GM21360 (cell line): ENCODE data around the gene ERLEC1.
"Not testable (repeated sequence)": the region's sequence is repeated elsewhere in the genome, so short reads cannot be mapped to it uniquely, and the experiment has no call there.

Source experiments
- ATAC-seq: cut with Tn5 transposase; IDR thresholded peaks from one replicate; pipeline ENCODE4 v1.9.1; 2021; ENCODE audit warnings: mild to moderate bottlenecking, moderate library complexity; ENCODE audit not compliant: unreplicated experiment

Gene ERLEC1, protein sequence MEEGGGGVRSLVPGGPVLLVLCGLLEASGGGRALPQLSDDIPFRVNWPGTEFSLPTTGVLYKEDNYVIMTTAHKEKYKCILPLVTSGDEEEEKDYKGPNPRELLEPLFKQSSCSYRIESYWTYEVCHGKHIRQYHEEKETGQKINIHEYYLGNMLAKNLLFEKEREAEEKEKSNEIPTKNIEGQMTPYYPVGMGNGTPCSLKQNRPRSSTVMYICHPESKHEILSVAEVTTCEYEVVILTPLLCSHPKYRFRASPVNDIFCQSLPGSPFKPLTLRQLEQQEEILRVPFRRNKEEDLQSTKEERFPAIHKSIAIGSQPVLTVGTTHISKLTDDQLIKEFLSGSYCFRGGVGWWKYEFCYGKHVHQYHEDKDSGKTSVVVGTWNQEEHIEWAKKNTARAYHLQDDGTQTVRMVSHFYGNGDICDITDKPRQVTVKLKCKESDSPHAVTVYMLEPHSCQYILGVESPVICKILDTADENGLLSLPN

DNA sequence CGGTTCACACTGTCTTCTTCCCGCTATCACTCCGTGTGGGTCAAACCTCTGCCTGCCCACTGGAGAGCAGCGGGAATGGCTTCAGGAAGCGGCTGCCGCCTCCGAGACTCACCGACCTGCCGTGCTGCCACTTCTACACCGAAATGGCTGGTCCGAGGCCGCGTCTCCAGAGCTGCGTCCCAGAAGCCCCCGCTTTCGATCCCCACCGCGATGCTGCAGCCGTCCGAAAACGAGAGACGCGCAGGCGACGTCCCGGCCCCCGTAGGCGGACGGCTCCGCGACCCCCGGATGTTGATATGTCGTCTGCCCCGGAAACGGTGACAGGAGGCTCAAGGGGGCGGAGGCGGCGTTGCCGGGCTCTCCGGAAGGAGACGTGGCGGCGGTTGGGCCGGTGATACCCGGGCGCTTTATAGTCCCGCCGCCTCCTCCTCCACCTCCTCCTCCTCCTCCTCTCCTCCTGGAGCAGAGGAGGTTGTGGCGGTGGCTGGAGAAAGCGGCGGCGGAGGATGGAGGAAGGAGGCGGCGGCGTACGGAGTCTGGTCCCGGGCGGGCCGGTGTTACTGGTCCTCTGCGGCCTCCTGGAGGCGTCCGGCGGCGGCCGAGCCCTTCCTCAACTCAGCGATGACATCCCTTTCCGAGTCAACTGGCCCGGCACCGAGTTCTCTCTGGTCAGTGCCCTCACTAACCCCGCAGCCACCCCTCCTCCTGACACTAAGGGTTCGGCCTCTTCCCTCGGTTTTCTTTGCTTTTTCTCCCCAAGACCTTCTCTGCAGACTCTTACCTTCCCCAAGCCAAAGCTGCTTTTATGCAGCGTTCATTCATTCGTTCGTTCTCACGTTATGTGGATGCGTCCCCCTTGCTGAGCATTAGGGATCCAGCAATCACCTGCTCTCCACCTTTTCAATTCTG lies at the start of gene ERLEC1, which contains the start of gene ASB3:
Gene ERLEC1 (plus strand): TSS at position 340 of the 909 bp plus-strand sequence. CDS start 167 bp downstream, at position 507.
Gene ASB3 (minus strand): TSS at position 249 of the 909 bp plus-strand sequence. CDS start 21,381 bp downstream, outside the sequence.
- peak; percentile 96 for ATAC-seq

DNA sequence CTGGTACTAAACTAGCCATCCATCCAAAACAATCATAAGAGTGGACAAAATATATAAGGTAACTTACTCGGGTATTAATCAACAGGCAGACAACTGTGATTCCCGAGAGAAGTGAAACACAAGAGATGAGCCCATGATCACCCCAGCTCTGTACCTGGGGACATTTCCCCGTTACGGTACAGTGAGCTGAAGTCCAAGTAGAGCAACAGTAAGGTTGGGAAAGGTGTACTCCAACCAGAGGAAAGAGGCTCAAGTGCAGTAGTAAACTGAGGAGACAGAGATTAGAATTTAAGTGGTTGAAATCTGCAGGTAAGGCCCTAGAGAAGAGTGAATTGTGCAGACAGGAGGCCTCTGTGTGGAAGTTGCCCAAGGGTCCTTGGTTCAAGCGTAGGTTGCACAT lies 49.8 kb upstream of the ERLEC1 start:
- ATAC-seq: no peak

DNA sequence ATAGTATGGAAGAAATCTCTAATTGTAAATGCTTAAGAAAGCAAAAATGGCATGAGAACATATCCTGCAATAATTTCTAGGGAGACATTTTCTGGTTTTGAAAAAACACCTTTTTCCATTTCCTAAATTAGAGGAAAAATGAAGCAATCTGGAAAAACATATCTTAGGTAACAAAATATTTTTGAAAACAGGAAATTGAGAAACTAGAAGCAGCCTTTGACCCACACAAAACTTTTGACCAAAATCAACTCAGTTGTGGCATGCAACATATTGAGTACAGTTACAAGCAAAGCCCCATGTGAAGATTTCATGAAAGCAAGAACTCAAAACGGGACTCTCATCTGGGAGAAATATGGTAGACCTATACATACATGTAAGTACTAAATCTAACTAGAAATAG lies 47.8 kb upstream of the ERLEC1 start:
- ATAC-seq: no peak

DNA sequence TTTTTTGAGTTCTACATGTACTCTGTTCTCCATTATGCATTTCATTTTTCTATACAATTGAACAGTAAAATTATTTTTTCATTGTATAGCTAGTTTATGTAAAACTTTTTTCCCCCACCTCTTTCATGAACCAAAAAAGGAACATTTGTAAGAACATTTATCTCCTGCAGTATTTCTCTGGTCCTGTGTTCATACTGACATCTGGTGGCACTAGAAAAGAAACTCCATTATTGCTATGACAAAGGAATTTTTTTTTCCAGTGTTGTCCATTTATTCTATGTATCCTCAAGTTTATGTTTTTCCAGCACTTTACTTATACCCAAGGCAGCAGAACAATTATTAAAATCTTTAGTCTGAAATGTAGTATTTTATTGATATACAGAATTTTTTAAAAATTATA lies 46.7 kb upstream of the ERLEC1 start:
- no peak for ATAC-seq

DNA sequence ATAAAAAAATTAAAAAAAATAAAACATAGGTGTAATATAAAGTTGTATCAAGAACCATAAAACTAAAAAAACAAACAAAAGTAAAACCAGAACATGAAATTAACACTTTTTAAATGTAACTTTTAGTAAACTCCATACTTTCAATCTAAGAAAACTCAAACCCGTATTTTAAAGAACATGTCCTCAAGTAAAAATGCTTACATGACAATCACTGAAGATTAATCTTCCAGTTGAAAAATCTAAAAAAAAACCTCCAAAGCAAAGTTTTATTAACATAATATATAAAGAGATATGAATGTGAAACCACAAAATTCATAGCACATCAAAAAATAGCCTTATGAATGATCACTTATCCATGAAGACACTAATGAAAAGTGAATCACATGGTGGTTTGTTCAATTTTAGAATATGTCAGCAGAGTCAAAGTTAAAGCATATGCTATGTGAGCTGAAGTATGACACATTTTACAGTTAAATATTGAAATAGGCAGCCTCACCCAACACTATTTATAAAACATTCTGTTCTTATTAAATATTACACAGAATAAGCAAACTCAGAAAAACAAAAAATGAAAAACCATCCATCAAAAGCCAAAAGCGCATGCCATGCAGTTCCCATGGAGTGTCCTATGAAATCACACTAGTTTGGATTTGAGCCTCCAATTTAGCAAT lies 42.3 kb upstream of the ERLEC1 start:
- ATAC-seq: no peak

DNA sequence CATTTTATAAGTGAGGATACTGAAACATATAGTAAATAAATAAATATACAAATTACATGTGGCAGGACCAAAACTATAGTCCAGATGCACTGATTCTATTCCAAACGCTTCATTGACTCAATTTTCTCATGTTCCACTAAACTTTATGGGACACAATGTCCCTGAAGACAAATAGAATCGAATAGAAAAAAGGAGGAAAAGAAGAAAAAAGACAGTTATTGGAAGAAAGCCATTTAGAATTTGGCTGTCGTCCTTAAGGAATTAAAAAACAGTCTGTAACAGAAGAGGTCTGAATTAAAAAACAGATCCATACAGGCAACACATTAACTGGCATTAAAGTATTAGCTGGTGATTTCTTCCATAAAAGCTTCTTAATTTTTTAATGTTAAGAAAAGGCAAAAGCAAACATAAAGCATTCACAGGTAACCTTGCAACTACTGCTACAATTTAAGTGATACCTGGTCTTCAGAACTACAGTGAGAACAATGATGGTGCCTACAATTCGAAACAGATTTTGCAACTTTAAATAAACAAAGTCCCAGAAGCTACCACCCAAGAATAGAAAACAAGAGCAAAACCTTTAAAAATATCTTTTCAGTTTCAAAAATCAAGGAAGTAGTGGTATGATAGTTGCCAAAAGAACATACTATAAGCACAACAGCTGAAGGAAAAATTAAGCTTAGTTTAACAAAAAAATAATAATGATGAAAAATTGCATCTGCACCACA lies 36.6 kb upstream of the ERLEC1 start:
- no peak for ATAC-seq

DNA sequence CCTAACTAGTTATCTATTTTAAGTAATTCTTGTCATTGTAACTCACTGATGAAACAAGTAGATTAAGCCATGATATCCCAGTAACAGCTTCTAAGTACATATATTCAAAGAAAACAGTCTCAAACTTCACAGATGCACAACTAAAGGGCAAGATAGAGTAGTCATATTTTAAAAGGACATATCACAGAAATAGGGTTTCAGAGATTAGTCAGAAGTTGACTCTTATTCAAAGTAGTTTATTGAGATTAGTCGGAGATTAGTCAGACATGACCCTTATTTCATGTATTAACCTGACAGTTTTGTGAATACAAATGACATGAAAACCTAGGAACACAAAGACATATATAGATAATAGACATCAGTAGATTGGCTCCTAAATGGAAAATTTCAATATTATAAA lies 35.1 kb upstream of the ERLEC1 start:
- peak; percentile 95 for ATAC-seq

DNA sequence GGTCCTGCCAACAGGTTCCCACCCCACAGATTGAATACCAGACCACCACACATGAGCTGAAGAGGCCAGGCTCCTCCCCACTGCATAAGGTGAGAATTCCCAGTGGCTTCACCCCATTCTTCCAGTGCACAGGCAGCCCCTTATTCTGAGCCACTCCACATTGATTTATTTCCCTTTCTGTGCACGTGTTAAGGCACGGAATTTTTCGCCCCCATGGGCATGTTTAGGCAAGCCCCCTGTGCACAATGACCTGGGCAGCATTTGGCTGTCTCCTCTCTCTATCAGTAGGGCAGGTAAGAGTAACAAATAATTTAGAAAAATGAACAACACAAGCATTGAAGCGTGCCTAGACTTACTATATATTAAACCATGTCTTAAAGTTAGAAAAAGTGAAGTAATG lies 34.5 kb upstream of the ERLEC1 start:
- no peak for ATAC-seq

DNA sequence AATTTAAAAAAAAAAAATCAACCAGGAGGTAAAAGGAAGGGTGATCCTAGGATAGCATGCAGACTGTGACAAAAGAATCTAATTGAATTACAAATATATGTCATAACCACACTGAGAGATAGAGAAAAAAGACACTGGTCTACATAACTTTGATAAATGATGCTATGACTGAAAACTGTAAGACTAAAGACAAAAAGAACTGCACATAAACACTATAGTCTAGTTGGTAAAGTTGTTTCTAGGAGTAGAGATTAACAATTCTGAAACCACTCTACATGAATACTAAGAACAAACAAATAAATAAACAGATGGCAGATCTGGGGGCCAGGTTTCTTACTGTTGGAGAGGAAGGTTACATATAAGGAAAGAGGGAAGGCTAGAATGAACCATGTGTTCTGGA lies 33.8 kb upstream of the ERLEC1 start:
- ATAC-seq: no peak

DNA sequence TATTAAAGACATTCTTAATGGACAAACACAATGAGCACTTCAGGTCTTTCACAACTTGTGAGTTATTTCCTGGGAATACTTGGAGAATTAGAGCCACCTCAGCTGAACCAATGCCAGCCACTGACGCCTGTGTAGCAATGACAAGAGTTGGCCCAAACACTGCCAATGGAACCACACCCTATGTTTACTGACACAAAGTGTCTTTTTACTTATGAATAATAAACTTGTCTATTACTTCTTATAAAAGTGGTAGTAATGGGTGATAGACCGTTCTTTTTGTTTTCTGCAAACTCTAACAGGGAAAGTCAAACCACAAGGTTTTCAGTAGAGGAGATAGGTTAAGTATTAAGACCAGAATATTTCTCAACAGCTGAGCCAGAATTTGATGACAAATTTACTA lies 31.7 kb upstream of the ERLEC1 start:
- no peak for ATAC-seq

DNA sequence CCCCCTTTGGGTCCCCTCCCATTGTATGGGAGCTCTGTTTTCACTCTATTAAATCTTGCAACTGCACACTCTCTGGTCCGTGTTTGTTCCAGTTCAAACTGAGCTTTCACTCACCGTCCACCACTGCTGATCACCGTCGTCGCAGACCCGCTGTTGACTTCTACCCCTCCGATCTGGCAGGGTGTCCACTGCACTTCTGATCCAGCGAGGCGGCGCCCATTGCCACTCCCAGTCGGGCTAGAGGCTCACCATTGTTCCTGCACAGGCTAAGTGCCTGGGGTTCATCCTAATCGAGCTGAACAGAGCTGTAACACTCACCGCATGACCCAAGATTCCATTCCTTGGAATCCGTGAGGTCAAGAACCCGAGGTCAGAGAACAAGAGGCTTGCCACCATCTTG lies 30.2 kb upstream of the ERLEC1 start:
- no peak for ATAC-seq

DNA sequence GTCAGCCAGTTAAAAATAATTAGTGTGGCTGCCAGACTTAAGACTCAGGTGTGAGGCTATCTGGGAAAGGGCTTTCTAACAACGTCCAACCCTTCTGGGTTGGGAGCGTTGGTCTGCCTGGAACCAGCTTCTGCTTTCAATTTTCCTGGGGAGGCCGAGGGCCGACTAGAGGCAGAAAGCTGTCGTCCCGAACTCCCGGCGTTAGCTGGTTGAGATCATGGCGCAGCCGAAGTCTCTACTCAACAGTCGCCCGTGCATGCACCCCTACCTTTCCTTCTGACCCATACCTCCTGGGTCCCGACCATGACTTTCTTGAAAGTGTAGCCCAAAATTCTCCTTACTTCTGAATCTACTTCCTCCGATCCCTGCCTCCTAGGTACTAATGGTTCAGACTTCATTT lies 29.6 kb upstream of the ERLEC1 start:
- not testable (repeated sequence) for ATAC-seq

DNA sequence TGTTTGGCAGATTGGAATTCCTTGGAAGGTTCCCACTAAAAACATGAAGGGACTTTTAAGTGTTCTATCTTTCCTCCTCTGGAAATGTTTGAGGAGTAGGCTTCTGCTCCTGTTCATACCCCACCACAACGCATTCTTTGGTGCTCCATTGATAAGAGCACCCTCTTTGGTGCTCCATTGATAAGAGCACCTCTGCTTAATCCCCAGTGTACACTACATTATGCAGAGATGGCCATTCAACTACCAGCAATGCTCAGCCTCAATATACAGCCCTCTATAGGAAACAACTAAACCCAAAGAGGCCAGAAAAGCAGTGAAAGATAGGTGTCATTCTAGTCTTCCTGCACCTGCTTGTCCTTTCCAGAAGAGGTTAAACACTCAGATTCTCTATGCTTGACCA lies 21.1 kb upstream of the ERLEC1 start:
- no peak for ATAC-seq

DNA sequence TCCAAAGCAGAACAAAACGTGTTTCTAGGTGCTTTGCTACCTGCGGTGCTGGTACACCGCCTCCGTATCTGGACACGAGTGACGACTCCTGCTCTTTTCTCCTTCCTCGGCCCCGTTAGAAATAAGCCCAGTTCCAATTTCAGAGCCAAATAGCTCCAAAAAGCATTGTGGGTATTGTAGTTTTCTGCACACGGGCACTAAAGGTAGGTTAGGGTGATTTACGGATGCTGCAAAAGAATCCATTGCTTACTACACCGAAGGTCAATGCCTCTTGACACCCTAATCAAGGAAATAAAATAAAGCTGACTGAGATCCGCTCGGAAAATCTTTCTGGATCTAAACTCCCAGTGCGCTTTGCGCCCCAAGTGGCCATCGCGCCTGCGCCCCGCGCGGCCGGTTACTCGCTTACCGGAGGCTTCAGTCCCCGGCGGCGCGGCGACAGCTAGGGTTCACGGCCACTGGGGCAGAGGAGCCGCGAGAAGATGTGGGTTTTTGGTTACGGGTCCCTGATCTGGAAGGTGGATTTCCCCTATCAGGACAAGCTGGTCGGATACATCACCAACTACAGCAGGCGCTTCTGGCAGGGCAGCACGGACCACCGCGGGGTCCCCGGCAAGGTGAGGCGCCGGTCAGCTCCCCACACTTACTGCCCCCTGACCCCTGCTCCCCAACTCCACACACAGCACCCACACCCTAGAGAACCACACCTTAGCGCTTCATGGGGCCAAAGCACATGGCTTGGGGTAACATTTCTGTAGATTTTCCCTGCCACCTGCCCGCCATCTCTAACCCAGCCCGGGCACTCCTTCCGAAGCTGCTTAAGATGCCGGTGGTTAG lies 19.2 kb upstream of the ERLEC1 start, which contains the start of gene CHAC2:
Gene CHAC2 (plus strand): TSS at position 400 of the 837 bp plus-strand sequence. CDS start 83 bp downstream, at position 483.
- peak; percentile 94 for ATAC-seq

DNA sequence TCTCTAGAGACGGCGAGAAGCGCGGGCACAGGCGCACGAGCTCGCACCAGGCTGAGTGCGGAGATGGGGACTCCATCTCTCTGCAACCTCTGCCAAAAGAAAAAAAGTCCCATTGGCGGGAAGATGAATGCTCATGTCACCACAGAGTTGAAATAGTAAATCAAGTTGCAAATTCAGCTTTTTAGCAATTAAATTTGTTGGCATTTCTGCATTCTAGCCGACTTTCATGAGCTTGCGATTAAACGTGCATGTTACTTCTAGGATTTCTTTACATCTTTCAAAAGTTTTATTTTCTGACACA lies 18.7 kb upstream of the ERLEC1 start:
- peak; percentile 36 for ATAC-seq

DNA sequence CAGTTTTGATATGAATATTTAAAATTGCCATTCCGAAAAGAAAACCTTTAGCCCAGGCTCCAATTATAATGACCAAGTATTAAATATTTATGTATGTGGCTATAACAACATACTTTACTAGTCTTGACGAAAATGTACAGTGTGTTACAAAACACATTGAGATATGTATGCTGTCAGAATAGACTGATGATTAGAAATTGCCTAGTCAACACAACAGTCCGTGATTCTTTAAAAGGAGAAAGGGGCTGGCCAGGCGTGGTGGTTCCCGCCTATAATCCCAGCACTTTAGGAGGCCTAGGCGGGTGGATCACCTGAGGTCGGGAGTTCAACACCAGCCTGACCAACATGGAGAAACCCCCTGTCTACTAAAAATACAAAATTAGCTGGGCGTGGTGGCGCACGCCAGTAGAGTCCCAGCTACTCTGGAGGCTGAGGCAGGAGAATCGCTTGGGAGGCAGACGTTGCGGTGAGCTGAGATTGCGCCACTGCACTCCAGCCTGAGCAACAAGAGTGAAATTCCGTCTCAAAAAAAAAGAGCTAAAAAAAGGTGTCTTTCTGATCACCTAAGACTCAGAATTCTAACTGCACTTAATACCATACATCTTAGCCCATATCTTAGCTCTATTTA lies 17.4 kb upstream of the ERLEC1 start:
- ATAC-seq: no peak

DNA sequence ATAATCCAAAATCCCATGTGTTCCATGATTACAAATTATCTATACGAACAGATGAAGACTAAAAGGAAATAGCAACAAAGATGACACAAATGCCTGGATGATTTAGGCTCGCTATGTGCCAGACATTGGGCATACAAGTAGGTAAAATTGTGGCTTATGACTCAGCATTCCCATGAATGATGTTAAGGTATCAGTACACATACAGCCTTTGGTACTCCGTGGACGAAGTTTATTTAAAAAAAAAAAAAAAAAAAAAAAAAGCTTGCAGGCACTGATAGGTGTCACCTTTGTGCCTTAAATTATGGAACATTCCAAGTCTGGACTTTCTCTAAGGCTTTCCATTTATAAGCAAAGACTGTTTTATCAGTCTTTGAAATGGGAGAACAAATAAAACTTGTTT lies 16.6 kb upstream of the ERLEC1 start:
- ATAC-seq: no peak

DNA sequence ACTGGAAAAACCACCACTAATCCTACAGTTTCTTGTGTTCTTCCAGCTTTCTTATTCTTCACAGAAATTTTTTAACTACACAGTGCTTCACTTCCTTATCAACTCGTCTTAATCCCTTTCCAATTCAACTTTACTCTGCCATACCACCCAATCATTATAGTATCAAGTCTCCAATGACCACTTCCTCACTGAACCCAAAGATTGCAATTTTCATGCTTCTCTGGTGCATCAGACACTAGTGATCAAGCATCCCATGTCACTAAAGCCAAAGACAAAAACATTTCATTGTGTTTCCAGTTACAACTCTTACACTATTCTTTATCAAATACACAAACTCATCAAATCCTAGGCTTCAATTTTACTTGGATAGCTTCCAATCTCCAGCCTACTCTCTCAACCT lies 9.7 kb upstream of the ERLEC1 start:
- no peak for ATAC-seq

DNA sequence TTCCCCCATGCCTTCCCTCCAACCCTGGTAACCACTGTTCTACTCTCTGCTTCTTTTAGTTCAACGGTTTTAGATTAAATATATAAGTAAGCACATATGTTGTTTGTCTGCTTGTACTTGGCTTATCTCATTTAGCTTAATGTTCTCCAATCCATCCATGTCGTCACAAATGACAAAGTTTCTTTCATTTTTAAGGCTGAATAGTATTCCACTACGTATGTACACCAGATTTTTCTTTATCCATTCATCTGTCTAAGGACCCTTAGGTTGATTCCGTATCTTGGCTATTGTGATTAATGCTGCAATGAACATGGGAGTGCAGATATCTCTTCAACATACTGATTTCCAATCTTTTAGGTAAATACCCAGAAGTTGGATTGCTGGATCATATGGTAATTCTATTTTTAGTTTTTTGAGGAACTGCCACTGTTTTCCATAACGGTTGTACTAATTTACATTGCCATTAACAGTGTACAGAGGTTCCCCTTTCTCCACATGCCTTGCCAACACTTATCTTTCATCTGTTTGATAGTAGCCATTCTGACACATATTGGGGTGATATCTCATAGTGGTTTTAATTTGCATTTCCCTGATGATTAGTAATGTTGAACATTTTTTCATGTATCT lies 8.2 kb upstream of the ERLEC1 start:
- ATAC-seq: no peak
